ENCODE measurements around the gene GCDH.

- TF ChIP-seq POLR2A (IDR thresholded peaks at IDR 0.05; ENCODE audit: low read length) (no peak), GATA1 (IDR thresholded peaks at IDR 0.05; ENCODE audit: low read depth, low read length) (no peak)
Measured at GRCh38 chr19:12946731-12947496, 56.0 kb downstream of the GCDH start.

All from erythroblast (primary cell).